ENCODE data around the gene AGXT. TPM values are rescaled to one million over a fixed set of nuclear protein-coding genes. Genes with fewer than 3 reads are reported as not detected.
A peak's percentile ranks its signal among the peaks of the same experiment; 100 is the strongest.

Gene AGXT
- total RNA-seq, 1 experiment from 2014 or later, result 0.36 TPM

DNA sequence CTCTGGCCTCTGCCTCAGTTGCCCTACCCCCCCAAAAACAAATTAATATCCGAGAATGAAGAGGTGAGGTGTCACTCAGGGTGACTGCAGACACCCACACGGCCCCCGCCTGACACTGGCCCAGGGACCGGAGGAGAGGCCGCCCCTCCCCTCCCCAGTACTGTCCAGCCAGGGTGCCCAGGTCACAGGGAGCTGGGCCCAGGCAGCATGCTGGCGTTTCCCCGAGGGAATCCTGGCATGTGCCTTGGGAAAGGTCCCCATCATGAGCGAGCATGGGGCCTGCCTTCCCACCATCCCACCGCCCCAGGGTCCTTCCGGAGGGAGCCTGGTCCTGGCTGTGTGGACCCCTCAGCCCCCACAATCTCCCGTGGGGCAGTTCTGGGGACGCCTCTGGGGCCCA is 24.3 kb downstream of the AGXT start:
- H3K36me3 ChIP-seq (ENCODE audit: control insufficient read depth, insufficient read depth, low read length), result no peaks in the 10 kb centered on the region
- CTCF ChIA-PET, result interaction anchor here (0.6 kb wide), 1 partner anchor 22 kb away, joined by 6 read pairs; no protein-coding TSS in a partner anchor
- no peak for DNase-seq (ENCODE audit: low read depth, low spot score)
- BruUV-seq (replicated peaks), result no TSS peak
- ATAC-seq, result no peak
- intact Hi-C loops (cut with micrococcal nuclease; ENCODE audit: unreplicated experiment), result no loop called here
- in situ Hi-C loops (cut with HindIII; ENCODE audit: low pct_unique_long_range_greater_than_20kb, low sequenced_read_pairs), result no loop called here
- H3K27me3 ChIP-seq (ENCODE audit: control insufficient read depth, insufficient read depth, low read length), result no peaks in the 10 kb centered on the region
- no peak overlapping the region for H3K27ac ChIP-seq (ENCODE audit: low read length)
- no peaks in the 10 kb centered on the region for H3K9me3 ChIP-seq (ENCODE audit: control insufficient read depth, insufficient read depth, low read depth, low read length)
- TF ChIP-seq POLR2AphosphoS5 (IDR thresholded peaks at IDR 0.05; ENCODE audit: low read depth, low read length) (no peak), REST (IDR thresholded peaks at IDR 0.05; ENCODE audit: insufficient read depth in 1 of 2, low read depth in 2 of 2, low read length in 1 of 2) (no peak), SIN3A (IDR thresholded peaks at IDR 0.05; ENCODE audit: borderline replicate concordance, insufficient read depth, low read depth, low read length) (no peak), TCF7L2 (IDR thresholded peaks at IDR 0.05; ENCODE audit: low read depth, low read length) (no peak)
- TF ChIP-seq, protein P1, sequence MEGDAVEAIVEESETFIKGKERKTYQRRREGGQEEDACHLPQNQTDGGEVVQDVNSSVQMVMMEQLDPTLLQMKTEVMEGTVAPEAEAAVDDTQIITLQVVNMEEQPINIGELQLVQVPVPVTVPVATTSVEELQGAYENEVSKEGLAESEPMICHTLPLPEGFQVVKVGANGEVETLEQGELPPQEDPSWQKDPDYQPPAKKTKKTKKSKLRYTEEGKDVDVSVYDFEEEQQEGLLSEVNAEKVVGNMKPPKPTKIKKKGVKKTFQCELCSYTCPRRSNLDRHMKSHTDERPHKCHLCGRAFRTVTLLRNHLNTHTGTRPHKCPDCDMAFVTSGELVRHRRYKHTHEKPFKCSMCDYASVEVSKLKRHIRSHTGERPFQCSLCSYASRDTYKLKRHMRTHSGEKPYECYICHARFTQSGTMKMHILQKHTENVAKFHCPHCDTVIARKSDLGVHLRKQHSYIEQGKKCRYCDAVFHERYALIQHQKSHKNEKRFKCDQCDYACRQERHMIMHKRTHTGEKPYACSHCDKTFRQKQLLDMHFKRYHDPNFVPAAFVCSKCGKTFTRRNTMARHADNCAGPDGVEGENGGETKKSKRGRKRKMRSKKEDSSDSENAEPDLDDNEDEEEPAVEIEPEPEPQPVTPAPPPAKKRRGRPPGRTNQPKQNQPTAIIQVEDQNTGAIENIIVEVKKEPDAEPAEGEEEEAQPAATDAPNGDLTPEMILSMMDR (IDR thresholded peaks at IDR 0.05), result no peak
- H3K4me3 ChIP-seq (ENCODE audit: low read depth in 2 of 2, low read length in 2 of 2), result no peak overlapping the region
- peaks cover 6% of the 10 kb centered on the region for H3K4me1 ChIP-seq (ENCODE audit: control insufficient read depth, insufficient read depth, low read length)
- POLR2A ChIA-PET, result no interaction called here

- peaks cover 6% of the 10 kb centered on the region for H3K4me1 ChIP-seq (ENCODE audit: control insufficient read depth, insufficient read depth, low read length)
- no peaks in the 10 kb centered on the region for H3K36me3 ChIP-seq (ENCODE audit: control insufficient read depth, insufficient read depth, low read length)
- H3K9me3 ChIP-seq (ENCODE audit: control insufficient read depth, insufficient read depth, low read depth, low read length), result no peaks in the 10 kb centered on the region
- no peaks in the 10 kb centered on the region for H3K27me3 ChIP-seq (ENCODE audit: control insufficient read depth, insufficient read depth, low read length)
- no TSS peak for BruUV-seq (replicated peaks)
- TF ChIP-seq POLR2AphosphoS5 (IDR thresholded peaks at IDR 0.05; ENCODE audit: low read depth, low read length) (no peak), REST (IDR thresholded peaks at IDR 0.05; ENCODE audit: insufficient read depth in 1 of 2, low read depth in 2 of 2, low read length in 1 of 2) (no peak), TCF7L2 (IDR thresholded peaks at IDR 0.05; ENCODE audit: low read depth, low read length) (no peak), SIN3A (IDR thresholded peaks at IDR 0.05; ENCODE audit: borderline replicate concordance, insufficient read depth, low read depth, low read length) (no peak)
- POLR2A ChIA-PET, result no interaction called here
- peak; percentile 39; the same call in 1 of the 2 replicates for ATAC-seq
- H3K27ac ChIP-seq (ENCODE audit: low read length), result no peak overlapping the region
- CTCF ChIA-PET, result no interaction called here
- no peak overlapping the region for H3K4me3 ChIP-seq (ENCODE audit: low read depth in 2 of 2, low read length in 2 of 2)
- in situ Hi-C loops (cut with HindIII; ENCODE audit: low pct_unique_long_range_greater_than_20kb, low sequenced_read_pairs), result no loop called here
- intact Hi-C loops (cut with micrococcal nuclease; ENCODE audit: unreplicated experiment), result no loop called here
- DNase-seq (ENCODE audit: low read depth, low spot score), result no peak
Measured at GRCh38 chr2:240893363-240893844, 24.8 kb downstream of the AGXT start.
